Keratinocyte (primary cell): ENCODE data around the gene APRT. TPM values are rescaled to one million over a fixed set of nuclear protein-coding genes. Genes with fewer than 3 reads are reported as not detected.

Experiments used
- DNase-seq: peaks from one replicate; pipeline ENCODE4 v3.0.0-alpha.2; 2011; ENCODE audit warnings: low read depth, missing footprints, low spot score
- FAIRE-seq: peaks from 2 replicates; lab custom pipeline; 2011; peaks lifted over from hg19 to GRCh38; lab: Jason Lieb, UNC
- H2AFZ ChIP-seq: 2 replicates; pipeline ENCODE4 v1.6.0; 2012; ENCODE audit warnings: low read length, control low read depth, inconsistent platforms; ENCODE audit not compliant: control insufficient read depth
- H3K27ac ChIP-seq: 2 replicates; pipeline ENCODE4 v1.5.1; 2011; ENCODE audit warnings: low read length; ENCODE audit not compliant: control insufficient read depth, insufficient read depth
- H3K27me3 ChIP-seq: 3 replicates; pipeline ENCODE4 v1.6.0; 2011; ENCODE audit warnings: low read length; ENCODE audit not compliant: control insufficient read depth, insufficient read depth; ENCODE audit errors: extremely low read depth
- H3K36me3 ChIP-seq, 2 experiments: 2 replicates in 1 of 2; 3 replicates in 1 of 2; pipeline ENCODE4 v1.5.1; 2011; ENCODE audit warnings: low read length in 2 of 2, mild to moderate bottlenecking in 1 of 2; ENCODE audit not compliant: control insufficient read depth in 2 of 2, insufficient read depth in 2 of 2; ENCODE audit errors: extremely low read depth in 1 of 2
- H3K4me1 ChIP-seq: 3 replicates; pipeline ENCODE4 v1.5.1; 2011; ENCODE audit warnings: low read length; ENCODE audit not compliant: control insufficient read depth, insufficient read depth; ENCODE audit errors: extremely low read depth
- H3K4me2 ChIP-seq: 3 replicates; pipeline ENCODE4 v1.6.0; 2011; ENCODE audit warnings: low read depth, low read length; ENCODE audit not compliant: control insufficient read depth, insufficient read depth; ENCODE audit errors: extremely low read depth
- H3K4me3 ChIP-seq, 3 experiments: fragments of 200-600 bp in 1 of 3; sonication (generic) in 1 of 3; 2 replicates in 2 of 3; 3 replicates in 1 of 3; pipeline ENCODE4 v1.5.1; 2011 to 2016; ENCODE audit warnings: low read length in 3 of 3, mild to moderate bottlenecking in 3 of 3, control low read depth in 2 of 3, inconsistent platforms in 1 of 3, low read depth in 1 of 3, mixed read lengths in 1 of 3, mixed run types in 1 of 3, moderate library complexity in 1 of 3; ENCODE audit not compliant: control insufficient read depth in 2 of 3, insufficient read depth in 2 of 3; ENCODE audit errors: extremely low read depth in 1 of 3
- H3K79me2 ChIP-seq: 2 replicates; pipeline ENCODE4 v1.6.0; 2012; ENCODE audit warnings: low read length; ENCODE audit not compliant: control insufficient read depth, insufficient read depth
- H3K9ac ChIP-seq: 3 replicates; pipeline ENCODE4 v1.6.0; 2011; ENCODE audit warnings: low read length; ENCODE audit not compliant: control insufficient read depth, insufficient read depth; ENCODE audit errors: extremely low read depth
- H3K9me1 ChIP-seq: 3 replicates; pipeline ENCODE4 v1.6.0; 2011; ENCODE audit warnings: low read length; ENCODE audit not compliant: control insufficient read depth, insufficient read depth; ENCODE audit errors: extremely low read depth
- H3K9me3 ChIP-seq: 2 replicates; pipeline ENCODE4 v1.5.1; 2012; ENCODE audit warnings: low read depth, low read length; ENCODE audit not compliant: control insufficient read depth
- H4K20me1 ChIP-seq: 3 replicates; pipeline ENCODE4 v1.6.0; 2011; ENCODE audit warnings: low read length; ENCODE audit not compliant: control insufficient read depth, insufficient read depth; ENCODE audit errors: extremely low read depth
- EZH2 ChIP-seq: IDR thresholded peaks from one replicate; pipeline ENCODE4 v1.6.1; 2012; ENCODE audit warnings: inconsistent platforms, mild to moderate bottlenecking, low read length, moderate library complexity
- dilution Hi-C: fragments of 300-500 bp; cut with MboI; formaldehyde crosslinking; loops from one replicate; pipeline ENCODE4 v1.7.0; 2020; ENCODE audit warnings: low sequenced_read_pairs; ENCODE audit not compliant: extremely low pct_ligation_motif_present
- polyA plus RNA-seq, 5 experiments: library from polyadenylated mRNA; depleted of rRNA in 3 of 5; stranded (reverse) in 3 of 5; stranded (forward) in 1 of 5; unstranded in 1 of 5; fragments of >200 nt; gene quantifications; 1 replicate in 1 of 5; 2 replicates in 3 of 5; 3 replicates in 1 of 5; pipeline versions ENCODE4 v1.2.1 to v1.2.3, GENCODE V29; 2011 to 2012; ENCODE audit warnings: missing spikeins in 2 of 5, low read depth in 1 of 5, low replicate concordance in 1 of 5
- TF ChIP-seq, protein P1 (sequence below), 3 experiments: IDR thresholded peaks in 1 of 3; conservative IDR thresholded peaks in 1 of 3; optimal IDR thresholded peaks in 1 of 3; 2 replicates in 2 of 3; 3 replicates in 1 of 3; pipeline versions ENCODE3 to v1.5.1; 2011; ENCODE audit warnings: low read length in 3 of 3, mild to moderate bottlenecking in 3 of 3, moderate library complexity in 2 of 3, control low read depth in 1 of 3, inconsistent platforms in 1 of 3; ENCODE audit not compliant: insufficient read depth in 2 of 3; ENCODE audit errors: extremely low read depth in 1 of 3

The APRT gene
- polyA plus RNA-seq, 1 donor (not counting 4 experiments of a cell fraction or from before 2014, with no cell fraction given) = 106 TPM

DNA sequence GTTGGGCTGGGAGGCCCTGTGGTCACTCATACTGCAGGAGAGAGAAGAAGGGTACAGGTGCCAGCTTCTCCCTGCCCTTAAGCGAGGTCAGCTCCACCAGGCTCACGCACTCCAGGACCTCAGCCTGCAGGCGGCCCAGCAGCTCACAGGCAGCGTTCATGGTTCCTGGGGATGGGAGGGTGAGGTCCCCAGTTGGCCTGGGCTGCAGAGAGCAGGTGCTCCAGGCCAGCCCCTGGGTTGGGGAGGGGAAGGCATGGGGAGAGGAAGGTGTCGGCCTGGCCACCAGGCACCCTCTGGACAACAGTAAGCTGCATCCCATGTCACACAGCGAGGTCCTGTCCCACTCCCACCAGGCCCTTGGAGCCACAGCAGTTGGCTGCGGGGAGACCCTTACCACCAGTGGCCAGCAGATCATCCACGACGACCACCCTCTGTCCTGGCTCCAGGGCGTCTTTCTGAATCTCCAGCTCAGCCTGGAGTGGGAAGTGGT is 2.0 kb downstream of the APRT start:
- DNase-seq (no peak), FAIRE-seq (no peak)
- dilution Hi-C loops = no loop called here
- peaks cover 2% of the 10 kb centered on the region for H4K20me1 ChIP-seq
- H2AFZ ChIP-seq = no peak overlapping the region
- H3K9me1 ChIP-seq = peaks cover 4% of the 10 kb centered on the region
- H3K4me2 ChIP-seq = peak overlapping the region; percentile 96
- no peak overlapping the region for H3K27ac ChIP-seq
- peak overlapping the region in 1 of 3 experiments; percentile 78 for H3K4me3 ChIP-seq
- H3K27me3 ChIP-seq = no peaks in the 10 kb centered on the region
- no peaks in the 10 kb centered on the region for H3K9me3 ChIP-seq
- TF ChIP-seq, protein P1, sequence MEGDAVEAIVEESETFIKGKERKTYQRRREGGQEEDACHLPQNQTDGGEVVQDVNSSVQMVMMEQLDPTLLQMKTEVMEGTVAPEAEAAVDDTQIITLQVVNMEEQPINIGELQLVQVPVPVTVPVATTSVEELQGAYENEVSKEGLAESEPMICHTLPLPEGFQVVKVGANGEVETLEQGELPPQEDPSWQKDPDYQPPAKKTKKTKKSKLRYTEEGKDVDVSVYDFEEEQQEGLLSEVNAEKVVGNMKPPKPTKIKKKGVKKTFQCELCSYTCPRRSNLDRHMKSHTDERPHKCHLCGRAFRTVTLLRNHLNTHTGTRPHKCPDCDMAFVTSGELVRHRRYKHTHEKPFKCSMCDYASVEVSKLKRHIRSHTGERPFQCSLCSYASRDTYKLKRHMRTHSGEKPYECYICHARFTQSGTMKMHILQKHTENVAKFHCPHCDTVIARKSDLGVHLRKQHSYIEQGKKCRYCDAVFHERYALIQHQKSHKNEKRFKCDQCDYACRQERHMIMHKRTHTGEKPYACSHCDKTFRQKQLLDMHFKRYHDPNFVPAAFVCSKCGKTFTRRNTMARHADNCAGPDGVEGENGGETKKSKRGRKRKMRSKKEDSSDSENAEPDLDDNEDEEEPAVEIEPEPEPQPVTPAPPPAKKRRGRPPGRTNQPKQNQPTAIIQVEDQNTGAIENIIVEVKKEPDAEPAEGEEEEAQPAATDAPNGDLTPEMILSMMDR (optimal IDR thresholded peaks at IDR 0.05 in 1 of 3, IDR thresholded peaks at IDR 0.05 in 1 of 3, conservative IDR thresholded peaks at IDR 0.05 in 1 of 3; ENCODE audit: extremely low read depth in 1 of 3, insufficient read depth in 2 of 3, low read length in 3 of 3) = no peak
- no peak for TF ChIP-seq EZH2
- H3K9ac ChIP-seq = no peak overlapping the region
- H3K4me1 ChIP-seq = peaks cover 26% of the 10 kb centered on the region
- H3K36me3 ChIP-seq = peaks cover 13 to 19% of the 10 kb centered on the region in 2 experiments
- H3K79me2 ChIP-seq = peaks cover 25% of the 10 kb centered on the region

DNA sequence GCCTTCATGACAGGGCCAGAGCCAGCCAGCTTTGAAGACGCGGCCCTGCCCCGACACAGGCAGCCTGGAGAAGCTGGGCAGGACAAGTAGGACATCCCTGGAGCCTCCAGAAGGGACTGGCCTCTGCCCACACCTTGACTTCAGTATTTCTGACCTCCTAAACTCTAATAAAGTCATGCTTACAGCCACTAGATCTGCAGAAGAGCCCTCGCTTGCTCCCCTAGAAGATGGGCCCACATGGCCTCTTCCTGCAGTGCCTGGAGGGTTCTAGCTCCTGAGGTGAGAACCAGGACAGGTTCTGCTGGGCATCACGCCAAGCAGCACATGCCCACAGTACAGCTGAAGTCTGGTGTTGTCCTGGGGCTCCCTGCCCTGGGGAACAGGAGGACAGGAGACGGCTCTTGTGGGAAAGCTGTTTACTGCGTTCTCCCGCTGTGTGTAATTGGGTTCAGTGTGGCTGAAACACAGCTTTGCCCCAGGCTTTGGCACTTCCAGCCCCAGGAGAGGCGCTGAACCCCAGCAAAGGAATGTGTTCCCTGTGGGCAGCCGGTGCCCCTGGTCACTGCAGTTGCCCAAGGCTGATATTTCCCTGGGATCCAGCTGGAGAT is 2.6 kb downstream of the APRT start:
- TF ChIP-seq, protein P1 (optimal IDR thresholded peaks at IDR 0.05 in 1 of 3, IDR thresholded peaks at IDR 0.05 in 1 of 3, conservative IDR thresholded peaks at IDR 0.05 in 1 of 3; ENCODE audit: extremely low read depth in 1 of 3, insufficient read depth in 2 of 3, low read length in 3 of 3) = no peak
- no peak for TF ChIP-seq EZH2
- Histone ChIP-seq H4K20me1 (peaks cover 2% of the 10 kb centered on the region), H3K36me3 (peaks cover 13 to 19% of the 10 kb centered on the region in 2 experiments), H3K4me3 (no peak overlapping the region), H3K79me2 (peaks cover 29% of the 10 kb centered on the region), H3K4me1 (peaks cover 30% of the 10 kb centered on the region), H3K27me3 (no peaks in the 10 kb centered on the region), H3K27ac (no peak overlapping the region), H3K9me1 (peaks cover 4% of the 10 kb centered on the region), H3K9me3 (no peaks in the 10 kb centered on the region), H3K9ac (no peak overlapping the region), H2AFZ (no peak overlapping the region), H3K4me2 (peak overlapping the region; percentile 96)
- no peak for DNase-seq
- dilution Hi-C loops = no loop called here
- FAIRE-seq = no peak
